GM21526 (cell line): ENCODE data around the gene GPC6.

Source experiments
- ATAC-seq: cut with Tn5 transposase; IDR thresholded peaks from one replicate; pipeline ENCODE4 v1.9.1; 2021; ENCODE audit warnings: moderate library complexity; ENCODE audit not compliant: unreplicated experiment, low FRiP score

The GPC6 gene

DNA sequence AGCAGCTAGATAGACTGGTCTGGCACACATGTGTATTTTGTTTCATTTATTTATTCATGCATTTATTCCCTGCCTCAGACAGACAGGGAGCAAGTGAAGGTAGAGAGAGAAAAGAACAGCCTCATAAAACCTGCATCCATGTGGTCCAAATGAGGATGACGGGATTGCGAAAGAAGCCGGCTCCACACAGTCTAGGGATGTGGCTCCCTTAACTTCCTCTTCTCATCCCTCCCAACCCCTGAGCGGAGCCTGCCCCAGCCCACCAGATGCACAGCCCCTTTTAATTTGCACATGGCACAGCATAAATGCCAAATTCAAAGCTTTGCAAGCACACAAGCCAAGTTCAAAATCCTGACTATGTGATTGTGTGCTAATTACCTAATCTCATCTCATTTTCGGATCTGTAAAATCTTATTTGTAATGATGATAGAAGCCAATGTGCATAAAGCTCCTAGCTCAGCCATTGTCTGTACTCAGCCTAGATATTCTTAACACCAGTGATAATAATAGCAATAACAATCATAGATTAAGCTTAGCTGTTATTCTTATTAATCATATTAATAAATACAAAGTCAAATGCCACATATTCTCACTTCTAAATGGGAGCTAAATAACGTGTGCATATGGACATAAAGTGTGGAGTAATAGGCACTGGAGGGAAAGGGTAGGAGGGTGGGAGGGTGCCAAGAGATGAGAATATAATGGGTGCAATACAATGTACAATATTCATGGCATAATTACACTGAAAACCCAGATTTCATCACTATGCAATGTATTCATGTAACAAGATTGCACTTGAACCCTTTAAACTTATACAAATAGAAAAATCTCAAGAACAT lies 1096.5 kb downstream of the GPC6 start:
- ATAC-seq = no peak

DNA sequence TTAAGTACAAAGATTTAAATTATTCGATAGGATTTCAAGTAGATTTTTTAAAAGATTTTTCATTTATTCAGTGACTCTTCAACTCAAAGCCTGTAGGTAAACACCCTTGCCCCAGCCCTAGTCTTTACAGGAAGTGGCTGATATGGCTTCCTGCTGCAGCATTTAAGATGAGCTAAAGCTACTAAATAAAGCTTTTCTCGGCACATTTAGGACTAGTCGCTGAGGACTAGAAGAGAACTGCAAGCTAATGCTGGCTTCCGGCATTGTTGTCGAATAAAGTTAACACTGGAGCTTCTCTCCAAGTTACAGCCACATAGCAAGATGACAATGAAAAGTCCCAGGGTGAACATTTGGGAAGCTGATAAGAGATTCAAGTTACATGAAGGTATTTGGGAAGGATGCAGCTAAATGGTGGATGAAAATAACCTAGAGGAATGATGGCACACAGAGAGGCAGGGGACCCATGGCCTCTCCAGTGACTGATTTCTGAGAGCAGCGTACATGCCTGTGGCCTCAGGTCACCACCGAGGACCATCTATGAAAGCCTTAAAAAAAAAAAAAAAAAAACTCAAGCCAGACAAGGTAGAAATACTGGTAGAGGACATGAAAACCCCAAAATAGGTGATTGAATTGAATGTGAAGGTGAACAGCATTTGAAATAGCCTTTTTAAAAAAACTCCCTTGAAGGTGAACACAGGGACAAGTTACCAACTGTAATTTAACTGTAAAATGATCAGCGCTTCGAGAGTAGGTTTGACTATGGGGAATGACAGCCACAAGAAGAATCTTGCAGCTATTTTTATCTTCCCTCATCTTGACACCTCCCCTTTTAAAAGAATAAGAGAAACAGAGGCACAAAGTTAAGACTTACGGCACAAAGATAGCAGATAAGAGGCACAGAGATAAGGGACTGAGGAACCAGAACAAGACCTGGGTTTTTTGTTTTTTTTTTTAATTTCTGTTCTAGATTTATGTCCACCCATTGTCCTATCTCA lies 1097.5 kb downstream of the GPC6 start:
- ATAC-seq = no peak

- ATAC-seq = no peak
These were observed 1098.3 kb downstream of the GPC6 start for GRCh38 chr13:94324767-94325540.

GRCh38 chr13:94325650-94326049 lies 1099.0 kb downstream of the GPC6 start:
- ATAC-seq = no peak

DNA sequence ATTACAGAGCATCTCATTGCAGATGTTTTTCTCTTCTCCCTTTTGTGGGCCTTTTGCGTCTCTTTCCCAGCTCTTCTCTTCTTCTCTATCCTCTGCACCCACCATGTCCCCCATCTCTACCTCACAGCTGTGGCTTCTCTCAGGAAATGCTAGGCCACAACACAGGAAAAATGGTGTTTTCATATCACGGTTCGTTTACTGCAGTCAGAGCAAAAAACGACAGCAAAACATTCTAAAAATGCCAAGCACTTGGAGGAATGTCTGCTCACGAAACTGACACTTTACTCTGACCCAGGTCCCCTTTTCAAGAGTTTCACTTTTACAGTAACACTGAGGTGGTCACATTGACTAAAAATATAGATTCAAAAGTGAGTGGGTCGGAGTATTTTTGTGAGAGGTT lies 1100.7 kb downstream of the GPC6 start:
- ATAC-seq = peak; percentile 98

GRCh38 chr13:94328381-94329041 lies 1101.9 kb downstream of the GPC6 start:
- ATAC-seq = no peak

- ATAC-seq = no peak
These were observed 1102.7 kb downstream of the GPC6 start for GRCh38 chr13:94329277-94329676.

DNA sequence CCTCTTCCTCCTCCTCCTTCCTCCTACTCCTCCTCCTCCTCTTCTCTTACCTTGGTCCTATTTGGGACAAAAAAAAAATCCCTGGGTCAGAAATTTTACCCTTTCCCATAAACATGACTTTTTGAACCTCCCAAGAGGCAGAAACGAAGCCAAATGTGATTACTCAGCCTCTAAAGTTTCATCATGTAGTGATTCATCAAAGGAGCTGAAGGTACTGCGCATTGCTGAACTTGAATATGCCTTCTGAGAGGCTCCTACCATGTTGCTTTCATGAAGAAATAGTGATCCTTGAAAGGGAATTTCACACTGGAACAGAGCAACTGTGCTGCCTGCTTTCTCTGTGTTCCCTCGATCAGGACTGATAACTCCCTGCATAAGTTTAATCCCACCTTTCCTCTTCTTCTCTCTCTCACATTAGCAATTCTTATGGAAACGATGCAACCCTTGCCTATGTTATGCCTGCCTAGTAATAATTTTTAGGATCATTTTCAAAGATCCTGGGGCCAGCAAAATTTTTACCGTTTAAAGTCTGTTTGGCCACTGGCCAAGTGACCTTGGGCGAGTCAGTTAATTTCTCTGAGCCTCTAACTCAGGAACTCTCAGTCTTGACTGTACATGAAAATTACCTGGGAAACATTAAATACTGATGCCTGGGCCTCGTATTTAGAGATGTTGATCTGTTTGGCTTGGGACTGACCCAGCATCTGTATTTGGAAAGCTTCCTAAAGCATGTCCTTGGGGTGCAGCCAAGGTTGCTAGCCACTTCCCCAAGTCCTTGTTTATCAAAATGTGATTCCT lies 1103.3 kb downstream of the GPC6 start:
- ATAC-seq = no peak

DNA sequence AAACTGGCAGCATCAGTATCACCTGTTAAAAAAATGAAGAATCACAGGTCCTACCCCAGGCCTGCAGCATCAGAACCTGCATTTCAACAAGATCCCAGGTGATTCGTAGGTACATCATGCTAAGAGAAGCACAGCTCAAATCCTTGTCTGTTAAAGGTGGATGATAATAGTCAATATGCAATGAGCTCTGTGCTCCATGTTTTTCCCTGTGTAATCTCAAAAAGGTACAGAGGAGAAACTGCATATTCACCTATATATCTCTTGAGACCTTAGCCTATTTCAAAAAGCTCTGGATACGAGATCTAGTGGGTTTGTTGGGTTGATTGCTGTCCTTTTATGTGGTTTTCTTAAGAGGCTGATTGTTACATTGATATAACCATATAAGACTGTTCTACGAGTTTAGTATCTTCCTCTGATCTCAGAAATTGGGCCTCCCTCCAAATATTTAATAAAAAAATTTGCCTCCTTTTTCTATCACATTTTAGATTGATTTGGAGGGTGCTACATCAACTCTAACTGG lies 1104.0 kb downstream of the GPC6 start:
- ATAC-seq = no peak

DNA sequence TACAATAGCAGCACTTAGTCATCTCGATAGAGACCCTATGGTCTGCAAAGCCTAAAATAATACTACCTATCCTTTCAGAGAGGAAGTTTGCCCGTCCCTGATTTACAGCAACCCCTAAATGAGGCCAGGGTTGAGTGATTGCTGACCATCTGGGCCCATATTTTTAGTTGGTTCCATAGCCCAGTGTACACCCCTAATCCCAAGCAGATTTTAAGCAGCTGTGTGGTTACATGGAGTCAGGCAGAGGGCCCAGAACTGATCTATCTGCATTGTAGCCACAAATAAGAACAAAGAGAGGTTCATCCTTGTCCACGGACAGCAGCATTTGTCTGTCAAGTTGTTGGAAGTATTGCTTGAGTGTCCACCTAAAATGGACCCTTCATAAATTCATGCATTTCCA lies 1104.7 kb downstream of the GPC6 start:
- no peak for ATAC-seq

DNA sequence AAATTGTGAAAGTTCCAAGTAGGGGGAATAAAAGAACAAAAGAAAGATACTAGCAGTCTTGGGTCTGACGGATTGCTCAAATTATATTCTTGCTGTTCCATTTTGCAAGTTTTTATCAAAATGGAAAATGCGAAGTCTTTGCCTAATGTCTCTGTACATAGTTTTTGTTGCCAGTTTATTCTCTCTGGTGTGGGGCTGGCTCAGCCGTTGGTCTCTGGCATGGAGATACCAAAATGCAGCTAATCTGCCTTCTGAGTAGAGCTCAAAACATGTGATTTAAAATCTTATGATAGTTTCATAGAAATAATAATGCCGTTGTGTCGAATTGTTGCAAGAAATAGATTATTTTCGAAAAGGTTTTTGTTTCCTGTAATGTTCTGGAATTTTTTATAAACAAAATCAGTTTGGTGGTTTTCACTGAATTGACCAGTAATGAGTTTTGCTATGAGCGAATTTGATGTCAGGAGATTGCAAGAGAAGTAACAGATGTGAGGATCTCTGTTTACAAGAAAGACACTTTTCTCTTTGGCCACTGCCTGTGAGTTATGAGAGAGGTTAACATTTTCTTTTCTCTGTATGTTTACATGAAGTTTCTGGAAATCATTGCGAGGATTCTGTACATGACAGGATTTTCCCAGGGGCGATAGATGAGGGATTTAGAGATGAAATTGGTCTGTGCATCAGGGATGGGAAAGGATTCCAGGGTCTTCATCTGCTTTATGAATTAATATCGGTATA lies 1105.9 kb downstream of the GPC6 start:
- no peak for ATAC-seq

- ATAC-seq = no peak
These were observed 1106.7 kb downstream of the GPC6 start for GRCh38 chr13:94333131-94333820.

- no peak for ATAC-seq
These were observed 1109.3 kb downstream of the GPC6 start for GRCh38 chr13:94335761-94336526.

DNA sequence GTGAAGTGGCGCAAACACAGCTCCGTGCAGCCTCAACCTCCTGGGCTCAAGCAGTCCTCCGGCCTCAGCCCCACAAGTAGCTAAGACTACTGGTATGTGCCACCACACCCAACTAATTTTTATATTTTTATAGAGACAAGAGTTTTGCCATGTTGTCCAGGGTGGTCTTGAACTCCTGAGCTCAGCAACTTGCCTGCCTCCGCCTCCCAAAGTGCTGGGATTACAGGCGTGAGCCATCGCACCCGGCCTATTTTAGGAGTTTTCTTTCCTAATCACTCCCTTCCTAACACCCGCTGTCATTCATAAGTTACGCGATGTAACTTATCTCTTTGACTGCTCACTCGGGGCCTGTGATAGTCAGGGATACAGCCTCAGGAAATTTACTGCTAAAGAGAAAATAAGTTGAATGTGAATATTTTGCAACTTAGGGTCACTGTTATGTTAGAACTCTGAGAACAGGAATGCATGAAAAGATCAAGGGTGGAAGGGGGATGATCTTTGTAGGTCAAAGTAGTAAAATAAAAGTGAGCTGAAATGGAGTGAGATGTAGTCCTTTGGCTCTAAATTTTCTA lies 1112.6 kb downstream of the GPC6 start:
- ATAC-seq = no peak

- ATAC-seq = no peak
These were observed 1116.0 kb downstream of the GPC6 start for GRCh38 chr13:94342436-94343242.

GRCh38 chr13:94343243-94343585 lies 1116.6 kb downstream of the GPC6 start:
- ATAC-seq = no peak
